HG02642 (cell line): ENCODE measurements around the gene ADGRG6.

Experiments
- ATAC-seq: cut with Tn5 transposase; IDR thresholded peaks from one replicate; pipeline ENCODE4 v1.9.1; 2021; ENCODE audit warnings: mild to moderate bottlenecking; ENCODE audit not compliant: unreplicated experiment, poor library complexity

ADGRG6 gene

GRCh38 chr6:142289687-142290086, 12.1 kb upstream of the ADGRG6 start:
- no peak for ATAC-seq

DNA sequence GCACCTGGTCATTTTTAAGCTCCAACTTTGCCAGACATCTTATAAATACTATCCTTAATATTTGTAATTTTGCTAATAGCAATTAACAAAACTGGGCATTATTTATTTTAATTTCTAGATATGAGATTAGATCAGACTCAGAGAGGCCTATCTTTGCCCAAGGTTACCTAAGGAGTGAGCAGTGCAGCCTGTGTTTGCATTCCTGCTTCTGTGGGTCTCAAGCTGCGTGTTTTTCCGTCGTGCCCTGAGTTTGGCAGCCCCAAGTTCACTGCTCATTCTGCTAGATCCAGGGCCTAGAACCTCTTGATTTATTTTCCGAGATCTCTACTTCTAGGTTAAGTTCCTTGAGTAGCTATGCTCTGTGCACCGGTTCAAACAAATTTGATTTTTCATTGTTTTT, 11.0 kb upstream of the ADGRG6 start:
- no peak for ATAC-seq

GRCh38 chr6:142291512-142291911, 10.3 kb upstream of the ADGRG6 start:
- ATAC-seq, result no peak

DNA sequence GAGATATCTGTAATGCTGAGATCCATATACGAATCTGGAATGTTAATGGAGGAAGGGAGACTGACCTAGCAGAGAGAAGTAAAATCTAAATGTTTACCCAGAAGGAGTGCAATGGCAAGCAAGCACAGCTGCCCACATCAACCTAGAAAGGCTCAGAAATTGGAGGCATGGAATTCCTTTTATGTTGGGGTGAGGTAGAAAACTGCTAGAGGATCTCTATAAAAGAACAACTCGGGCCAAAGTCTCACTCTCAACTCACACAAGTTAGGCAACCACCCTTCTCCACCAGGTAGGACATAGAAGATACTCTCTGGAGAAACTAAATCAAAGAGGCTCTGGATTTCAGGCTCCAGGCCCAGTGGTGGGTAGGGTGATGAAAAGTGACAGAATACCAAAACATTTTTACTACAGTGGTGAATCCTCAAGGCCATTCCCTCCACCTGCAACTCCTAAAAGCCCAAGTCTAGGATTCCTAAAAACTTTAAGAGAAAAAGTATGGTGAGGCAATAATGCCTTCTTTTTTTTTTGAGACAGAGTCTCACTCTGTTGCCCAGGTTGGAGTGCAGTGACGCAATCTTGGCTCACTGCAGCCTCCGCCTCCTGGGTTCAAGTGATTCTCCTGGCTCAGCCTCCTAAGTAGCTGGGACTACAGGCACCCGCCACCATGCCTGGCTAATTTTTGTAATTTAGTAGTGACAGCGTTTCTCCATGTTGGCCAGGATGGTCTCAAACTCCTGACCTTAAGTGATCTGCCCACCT, 9.5 kb upstream of the ADGRG6 start:
- no peak for ATAC-seq

GRCh38 chr6:142293121-142293520, 8.7 kb upstream of the ADGRG6 start:
- ATAC-seq, result no peak

DNA sequence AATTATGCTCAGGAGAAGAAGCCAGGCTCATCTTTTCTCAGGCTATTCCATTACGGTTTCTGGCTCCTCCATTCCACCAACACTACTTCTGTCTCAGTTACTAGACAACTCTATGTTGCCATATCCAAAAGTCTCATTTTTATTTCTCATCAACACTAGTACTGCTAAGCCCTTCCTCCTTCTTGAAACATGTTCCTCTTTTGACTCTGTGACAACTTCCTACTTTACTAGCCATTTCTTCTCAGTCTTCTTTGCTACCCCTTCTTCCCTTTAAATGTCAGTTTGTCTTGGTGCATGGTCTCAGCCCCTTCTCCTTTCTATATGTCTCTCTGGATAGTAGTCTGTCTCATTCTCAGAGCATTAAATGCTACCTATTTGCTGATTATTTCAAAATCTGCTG, 7.1 kb upstream of the ADGRG6 start:
- ATAC-seq, result no peak

DNA sequence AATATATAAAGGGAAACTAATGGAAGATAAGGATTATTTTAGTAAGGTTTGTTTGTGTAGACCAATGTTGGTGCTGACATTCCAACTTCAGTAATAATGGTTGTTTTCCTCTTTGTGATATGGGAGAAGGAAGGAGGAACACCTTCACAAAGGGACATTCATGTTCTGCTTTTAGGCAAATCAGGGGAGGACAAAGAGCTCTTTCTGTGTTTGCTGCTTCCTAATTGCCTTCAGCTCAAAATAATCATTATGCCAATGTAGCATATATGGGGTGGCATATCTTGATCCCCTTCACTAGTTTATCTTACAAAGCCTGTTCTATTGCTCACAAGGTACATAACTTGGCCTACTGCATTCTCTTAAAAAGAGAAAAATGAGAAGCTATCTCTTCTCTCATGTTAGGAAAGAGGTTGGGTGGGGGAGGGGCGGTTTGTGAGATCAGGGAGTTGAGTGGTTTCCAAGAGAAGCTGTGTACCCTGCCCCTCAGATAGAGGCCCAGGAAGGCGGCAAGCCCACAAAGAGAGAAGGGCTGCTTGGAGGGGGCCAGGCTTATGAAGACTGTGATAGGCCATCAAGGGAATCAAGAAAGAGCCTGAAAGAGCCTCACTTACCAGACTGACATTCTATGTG, 4.7 kb upstream of the ADGRG6 start:
- no peak for ATAC-seq

- no peak for ATAC-seq
Measured at GRCh38 chr6:142297605-142297995, 4.2 kb upstream of the ADGRG6 start.

- no peak for ATAC-seq
Measured at GRCh38 chr6:142297996-142298753, 3.6 kb upstream of the ADGRG6 start.

GRCh38 chr6:142300302-142300701, 1.5 kb upstream of the ADGRG6 start:
- no peak for ATAC-seq

GRCh38 chr6:142300758-142301650, 803 bp upstream of the ADGRG6 start:
- ATAC-seq, result peak; percentile 18

- ATAC-seq, result no peak
Measured at GRCh38 chr6:142302421-142303175, 791 bp downstream of the ADGRG6 start.

DNA sequence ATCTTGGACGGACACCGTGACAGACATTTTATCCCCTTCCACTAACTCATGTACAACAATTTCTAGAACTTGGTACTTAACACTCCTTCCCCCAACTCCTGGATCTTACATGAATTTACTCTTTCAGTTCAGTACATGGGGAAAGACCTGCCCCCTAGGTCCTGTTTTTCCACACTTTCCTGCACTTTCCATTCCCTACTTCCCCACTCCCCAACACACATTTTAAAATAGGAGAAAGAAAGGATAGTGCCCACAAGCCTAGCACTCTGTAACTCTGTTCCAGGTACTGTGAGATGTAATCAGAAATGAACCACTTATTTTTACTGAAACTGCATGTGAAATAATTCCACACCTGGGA, 1.3 kb downstream of the ADGRG6 start:
- ATAC-seq, result no peak

GRCh38 chr6:142304241-142304640, 2.4 kb downstream of the ADGRG6 start:
- ATAC-seq, result no peak

DNA sequence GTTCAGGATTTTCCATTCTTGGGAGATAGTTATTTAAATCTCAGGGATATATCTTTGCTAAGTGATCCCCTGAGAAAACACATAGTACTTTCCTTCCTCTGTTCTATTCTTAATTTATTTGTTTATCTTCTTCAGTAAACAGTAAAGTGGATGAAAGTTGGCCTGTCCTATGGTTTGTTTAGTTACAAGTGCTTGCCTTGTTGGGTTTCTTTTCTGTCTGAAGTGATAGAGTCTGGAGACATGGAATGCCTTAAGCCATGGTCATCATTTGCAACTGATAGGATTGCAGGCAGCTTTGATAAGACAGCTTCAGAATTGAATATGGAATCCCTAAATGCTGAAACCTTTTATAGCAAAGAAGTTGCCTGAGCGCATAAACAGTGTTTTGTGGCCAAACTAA, 4.9 kb downstream of the ADGRG6 start:
- ATAC-seq, result no peak

DNA sequence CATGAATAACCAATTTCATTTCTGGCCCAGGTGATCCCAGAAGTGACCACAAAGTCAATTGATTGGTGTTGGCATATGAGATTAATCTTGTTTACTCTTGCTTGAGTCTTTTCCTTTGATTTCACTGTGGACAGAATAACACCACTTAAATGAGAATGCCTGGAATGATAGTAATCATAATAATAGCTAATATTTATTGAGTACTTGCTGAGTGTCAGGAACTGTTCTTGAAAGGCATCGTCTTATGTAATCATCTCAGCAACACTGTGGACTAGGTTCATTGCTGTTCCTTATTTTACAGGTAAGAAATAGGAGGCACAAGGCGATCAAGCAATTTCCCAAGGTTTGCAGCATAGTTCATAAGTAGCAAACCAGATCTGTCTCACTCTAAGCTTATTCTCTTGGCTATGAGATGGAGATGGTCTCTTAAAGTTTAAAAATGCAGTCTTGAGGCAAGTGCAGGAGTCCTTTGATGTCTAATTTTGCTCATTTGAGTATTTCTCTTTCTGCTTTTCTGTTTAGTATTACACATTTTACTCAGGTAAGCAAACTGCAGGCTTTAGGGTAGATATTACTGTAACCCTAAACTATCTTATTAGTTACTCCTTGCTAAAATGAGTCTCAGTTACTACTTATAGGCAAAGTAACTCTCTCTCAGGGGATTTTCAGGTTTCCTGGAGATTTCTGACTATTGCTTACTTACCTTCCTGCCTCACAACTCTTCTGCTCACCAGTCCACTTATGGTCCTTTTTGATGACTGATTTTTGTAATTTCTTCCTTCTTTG, 6.3 kb downstream of the ADGRG6 start:
- ATAC-seq, result no peak

DNA sequence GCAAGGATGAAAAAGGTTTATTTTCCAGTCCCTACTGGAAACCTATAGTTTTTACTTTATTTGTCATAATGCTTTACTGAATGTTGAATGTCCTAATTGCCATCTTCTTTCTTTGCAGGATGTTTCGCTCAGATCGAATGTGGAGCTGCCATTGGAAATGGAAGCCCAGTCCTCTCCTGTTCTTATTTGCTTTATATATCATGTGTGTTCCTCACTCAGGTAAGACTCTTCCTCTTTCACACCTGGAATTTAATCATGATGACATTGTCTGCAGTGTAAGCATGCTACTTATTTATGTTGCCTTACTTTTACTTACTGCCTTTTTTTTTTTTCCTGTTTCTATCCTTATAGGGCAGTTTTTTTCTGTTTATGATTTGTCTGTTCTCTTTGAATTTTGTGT, 7.6 kb downstream of the ADGRG6 start:
- no peak for ATAC-seq

- ATAC-seq, result no peak
Measured at GRCh38 chr6:142313284-142313683, 11.5 kb downstream of the ADGRG6 start.

- no peak for ATAC-seq
Measured at GRCh38 chr6:142316791-142317368, 15.1 kb downstream of the ADGRG6 start.
